Suppressor macrophage treated with lipopolysaccharide for 4 hours (primary cell): ENCODE results near the gene TXNRD2.
A peak's percentile ranks its signal among the peaks of the same experiment; 100 is the strongest.
"Not testable (repeated sequence)": the region's sequence is repeated elsewhere in the genome, so short reads cannot be mapped to it uniquely, and the experiment has no call there.

ENCODE experiments used
- DNase-seq: peaks from one replicate; pipeline ENCODE4 v3.0.0-alpha.2; 2020

The TXNRD2 gene

GRCh38 chr22:19919701-19920363 lies 21.8 kb downstream of the TXNRD2 start:
- no peak for DNase-seq

- DNase-seq: no peak
These were observed 23.1 kb downstream of the TXNRD2 start for GRCh38 chr22:19918332-19919106.

- DNase-seq: no peak
These were observed 24.1 kb downstream of the TXNRD2 start for GRCh38 chr22:19917389-19918138.

- DNase-seq: no peak
These were observed 24.7 kb downstream of the TXNRD2 start for GRCh38 chr22:19916941-19917340.

- no peak for DNase-seq
These were observed 25.6 kb downstream of the TXNRD2 start for GRCh38 chr22:19916006-19916405.

- DNase-seq: no peak
These were observed 26.2 kb downstream of the TXNRD2 start for GRCh38 chr22:19915287-19915954.

- no peak for DNase-seq
These were observed 27.2 kb downstream of the TXNRD2 start for GRCh38 chr22:19914201-19914943.

GRCh38 chr22:19913337-19913936 lies 28.2 kb downstream of the TXNRD2 start:
- DNase-seq: no peak

GRCh38 chr22:19912271-19912999 lies 29.2 kb downstream of the TXNRD2 start:
- no peak for DNase-seq

- no peak for DNase-seq
These were observed 29.9 kb downstream of the TXNRD2 start for GRCh38 chr22:19911540-19912270.

- no peak for DNase-seq
These were observed 31.4 kb downstream of the TXNRD2 start for GRCh38 chr22:19910180-19910744.

GRCh38 chr22:19909350-19910179 lies 32.1 kb downstream of the TXNRD2 start:
- peak; percentile 85 for DNase-seq

- DNase-seq: not testable (repeated sequence)
These were observed 33.7 kb downstream of the TXNRD2 start for GRCh38 chr22:19907902-19908301.

GRCh38 chr22:19906864-19907263 lies 34.8 kb downstream of the TXNRD2 start:
- DNase-seq: not testable (repeated sequence)

- no peak for DNase-seq
These were observed 36.0 kb downstream of the TXNRD2 start for GRCh38 chr22:19905347-19906276.

GRCh38 chr22:19904935-19905334 lies 36.7 kb downstream of the TXNRD2 start:
- no peak for DNase-seq

GRCh38 chr22:19904174-19904856 lies 37.3 kb downstream of the TXNRD2 start:
- no peak for DNase-seq
